PFSK-1 (cell line): ENCODE data around the gene MYBPH.

Experiments used
- FOXP2 ChIP-seq: optimal IDR thresholded peaks from 2 replicates; pipeline ENCODE3; 2011; ENCODE audit warnings: borderline replicate concordance, control low read depth, inconsistent platforms; ENCODE audit not compliant: insufficient read depth; ENCODE audit errors: extremely low read length, extremely low read depth
- POLR2AphosphoS5 ChIP-seq: IDR thresholded peaks from 2 replicates; pipeline ENCODE4 v1.6.1; 2012; ENCODE audit warnings: low read depth, mild to moderate bottlenecking, control low read depth, low read length, moderate library complexity
- REST ChIP-seq, 2 experiments: IDR thresholded peaks; 2 replicates each; pipeline versions ENCODE4 v1.6.1 to v1.8.0; 2011 to 2012; ENCODE audit warnings: low read depth in 2 of 2, low read length in 2 of 2, control low read depth in 1 of 2, inconsistent platforms in 1 of 2, mild to moderate bottlenecking in 1 of 2, moderate library complexity in 1 of 2; ENCODE audit not compliant: insufficient read depth in 1 of 2
- SIN3A ChIP-seq: IDR thresholded peaks from 2 replicates; pipeline ENCODE4 v1.6.1; 2012; ENCODE audit warnings: mild to moderate bottlenecking, low read length, moderate library complexity, borderline replicate concordance; ENCODE audit not compliant: insufficient read depth
- TAF1 ChIP-seq: IDR thresholded peaks from 2 replicates; pipeline ENCODE4 v1.6.1; 2012; ENCODE audit warnings: low read length, control low read depth, borderline replicate concordance; ENCODE audit not compliant: insufficient read depth

DNA sequence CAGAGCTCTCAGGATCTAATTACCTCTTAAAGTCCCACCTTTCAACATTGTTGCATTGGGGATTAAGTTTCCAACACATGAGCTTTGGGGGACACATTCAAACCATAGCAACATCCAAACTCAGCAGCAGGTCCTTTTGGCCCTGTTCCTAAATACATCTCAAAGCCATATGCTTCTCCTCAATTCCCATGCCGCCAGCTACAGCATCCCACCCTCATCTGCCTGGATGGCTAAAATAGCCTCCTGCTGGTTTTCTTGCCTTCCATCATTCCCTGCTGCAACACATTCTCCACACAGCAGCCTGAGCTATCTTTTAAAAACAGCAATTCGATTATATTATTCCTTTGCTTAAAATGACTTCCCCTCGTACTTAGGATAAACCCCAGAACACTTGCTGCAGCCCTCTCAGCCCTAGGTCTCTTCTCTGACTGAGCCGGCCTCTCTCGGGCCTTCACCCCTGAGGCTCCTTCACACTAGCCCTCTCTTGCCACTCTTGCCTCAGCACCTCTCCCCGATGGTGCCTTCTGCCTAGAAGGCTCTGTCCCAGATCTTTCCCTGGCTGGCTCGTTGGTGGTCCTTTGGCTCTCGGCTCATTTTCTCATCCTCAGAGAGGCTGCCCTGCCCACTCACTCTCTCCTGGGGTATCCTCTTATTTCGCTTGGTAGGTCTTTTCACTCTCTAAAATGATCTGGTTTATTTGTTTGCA, 16.5 kb downstream of the MYBPH start:
- TF ChIP-seq POLR2AphosphoS5 (no peak), FOXP2 (no peak), TAF1 (no peak), SIN3A (no peak), REST (IDR thresholded peaks at IDR 0.05; ENCODE audit: insufficient read depth in 1 of 2, low read depth in 2 of 2, low read length in 2 of 2) (no peak)
